ENCODE results near the gene MALAT1. TPM values are rescaled to one million over a fixed set of nuclear protein-coding genes. Genes with fewer than 3 reads are reported as not detected.
"Not testable (repeated sequence)": the region's sequence is repeated elsewhere in the genome, so short reads cannot be mapped to it uniquely, and the experiment has no call there.

Gene MALAT1
- total RNA-seq (1,000 to 10,000 TPM; 1,047 to 9,662 (median 6,606) TPM), polyA plus RNA-seq (1,000 to 10,000 TPM; 1,168 to 4,497 TPM)
- long read RNA-seq, donor 1, full-length matches to known transcripts: 1,696 of 1,699 reads
- long read RNA-seq, donor 1, partial matches to known transcripts: 0 of 1,699 reads
- long read RNA-seq, donor 1, other reads (novel, unspliced or antisense): 3 of 1,699 reads
- long read RNA-seq, donor 2, full-length matches to known transcripts: 1,954 of 1,962 reads
- long read RNA-seq, donor 2, partial matches to known transcripts: 0 of 1,962 reads
- long read RNA-seq, donor 2, other reads (novel, unspliced or antisense): 8 of 1,962 reads
- long read RNA-seq, donor 3, full-length matches to known transcripts: 2,063 of 2,063 reads
- long read RNA-seq, donor 3, partial matches to known transcripts: 0 of 2,063 reads
- long read RNA-seq, donor 3, other reads (novel, unspliced or antisense): 0 of 2,063 reads

DNA sequence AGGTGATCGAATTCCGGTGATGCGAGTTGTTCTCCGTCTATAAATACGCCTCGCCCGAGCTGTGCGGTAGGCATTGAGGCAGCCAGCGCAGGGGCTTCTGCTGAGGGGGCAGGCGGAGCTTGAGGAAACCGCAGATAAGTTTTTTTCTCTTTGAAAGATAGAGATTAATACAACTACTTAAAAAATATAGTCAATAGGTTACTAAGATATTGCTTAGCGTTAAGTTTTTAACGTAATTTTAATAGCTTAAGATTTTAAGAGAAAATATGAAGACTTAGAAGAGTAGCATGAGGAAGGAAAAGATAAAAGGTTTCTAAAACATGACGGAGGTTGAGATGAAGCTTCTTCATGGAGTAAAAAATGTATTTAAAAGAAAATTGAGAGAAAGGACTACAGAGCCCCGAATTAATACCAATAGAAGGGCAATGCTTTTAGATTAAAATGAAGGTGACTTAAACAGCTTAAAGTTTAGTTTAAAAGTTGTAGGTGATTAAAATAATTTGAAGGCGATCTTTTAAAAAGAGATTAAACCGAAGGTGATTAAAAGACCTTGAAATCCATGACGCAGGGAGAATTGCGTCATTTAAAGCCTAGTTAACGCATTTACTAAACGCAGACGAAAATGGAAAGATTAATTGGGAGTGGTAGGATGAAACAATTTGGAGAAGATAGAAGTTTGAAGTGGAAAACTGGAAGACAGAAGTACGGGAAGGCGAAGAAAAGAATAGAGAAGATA, at the start of gene MALAT1:
Gene MALAT1 (plus strand): TSS at position 69 of the 736 bp plus-strand sequence.
- Histone ChIP-seq H3K9me3 (no peaks in the 10 kb centered on the region), H3K27me3 (no peaks in the 10 kb centered on the region), H3K4me1 (peaks cover 6 to 36% (median 29%) of the 10 kb centered on the region in 12 donors), H3K36me3 (peaks cover 9 to 41% (median 30%) of the 10 kb centered on the region in 9 donors), H3K27ac (peak within 1 kb of the TSS; percentile 90 to 100 (median 99)), H3K4me3 (peak within 1 kb of the TSS; percentile 70 to 90 (median 81))
- intact Hi-C loops (cut with DNase I): loop anchor here in 4 of 10 donors (2.0 to 5.0 kb wide), 3 partner anchors 20 to 77 kb away; partner anchors contain the start of gene NEAT1 (in 3 of the 4)
- peak; percentile 99 to 100 for TF ChIP-seq POLR2A (IDR thresholded peaks at IDR 0.05)
- TF ChIP-seq, protein P1, sequence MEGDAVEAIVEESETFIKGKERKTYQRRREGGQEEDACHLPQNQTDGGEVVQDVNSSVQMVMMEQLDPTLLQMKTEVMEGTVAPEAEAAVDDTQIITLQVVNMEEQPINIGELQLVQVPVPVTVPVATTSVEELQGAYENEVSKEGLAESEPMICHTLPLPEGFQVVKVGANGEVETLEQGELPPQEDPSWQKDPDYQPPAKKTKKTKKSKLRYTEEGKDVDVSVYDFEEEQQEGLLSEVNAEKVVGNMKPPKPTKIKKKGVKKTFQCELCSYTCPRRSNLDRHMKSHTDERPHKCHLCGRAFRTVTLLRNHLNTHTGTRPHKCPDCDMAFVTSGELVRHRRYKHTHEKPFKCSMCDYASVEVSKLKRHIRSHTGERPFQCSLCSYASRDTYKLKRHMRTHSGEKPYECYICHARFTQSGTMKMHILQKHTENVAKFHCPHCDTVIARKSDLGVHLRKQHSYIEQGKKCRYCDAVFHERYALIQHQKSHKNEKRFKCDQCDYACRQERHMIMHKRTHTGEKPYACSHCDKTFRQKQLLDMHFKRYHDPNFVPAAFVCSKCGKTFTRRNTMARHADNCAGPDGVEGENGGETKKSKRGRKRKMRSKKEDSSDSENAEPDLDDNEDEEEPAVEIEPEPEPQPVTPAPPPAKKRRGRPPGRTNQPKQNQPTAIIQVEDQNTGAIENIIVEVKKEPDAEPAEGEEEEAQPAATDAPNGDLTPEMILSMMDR (IDR thresholded peaks at IDR 0.05): no peak
- DNase-seq (peak; percentile 94 to 96 (median 95)), ATAC-seq (peak in 3 of 4 donors; percentile 9 to 16 (median 11))
- 0 to 1% (median 0%) methylated on average over 24 of the region's 24 CpGs for WGBS, 4 donors

DNA sequence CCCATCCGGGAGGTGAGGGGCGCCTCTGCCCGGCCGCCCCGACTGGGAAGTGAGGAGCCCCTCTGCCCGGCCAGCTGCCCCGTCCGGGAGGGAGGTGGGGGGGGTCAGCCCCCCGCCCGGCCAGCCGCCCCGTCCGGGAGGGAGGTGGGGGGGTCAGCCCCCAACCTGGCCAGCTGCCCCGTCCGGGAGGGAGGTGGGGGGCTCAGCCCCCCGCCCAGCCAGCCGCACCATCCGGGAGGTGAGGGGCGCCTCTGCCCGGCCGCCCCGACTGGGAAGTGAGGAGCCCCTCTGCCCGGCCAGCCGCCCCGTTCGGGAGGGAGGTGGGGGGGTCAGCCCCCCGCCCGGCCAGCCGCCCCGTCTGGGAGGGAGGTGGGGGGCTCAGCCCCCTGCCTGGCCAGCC, 47.5 kb upstream of the MALAT1 start:
- H3K27ac ChIP-seq; intact Hi-C loops (cut with DNase I); H3K9me3 ChIP-seq; DNase-seq; ATAC-seq; H3K4me3 ChIP-seq; H3K27me3 ChIP-seq; H3K36me3 ChIP-seq: not testable (repeated sequence)
- peaks cover 0 to 34% (median 14%) of the 10 kb centered on the region in 12 donors for H3K4me1 ChIP-seq
- WGBS, 4 donors: 93 to 96% methylated on average over 22 to 24 of the region's 30 CpGs; no CpG with 5 or more reads in 2 of the 4 donors

DNA sequence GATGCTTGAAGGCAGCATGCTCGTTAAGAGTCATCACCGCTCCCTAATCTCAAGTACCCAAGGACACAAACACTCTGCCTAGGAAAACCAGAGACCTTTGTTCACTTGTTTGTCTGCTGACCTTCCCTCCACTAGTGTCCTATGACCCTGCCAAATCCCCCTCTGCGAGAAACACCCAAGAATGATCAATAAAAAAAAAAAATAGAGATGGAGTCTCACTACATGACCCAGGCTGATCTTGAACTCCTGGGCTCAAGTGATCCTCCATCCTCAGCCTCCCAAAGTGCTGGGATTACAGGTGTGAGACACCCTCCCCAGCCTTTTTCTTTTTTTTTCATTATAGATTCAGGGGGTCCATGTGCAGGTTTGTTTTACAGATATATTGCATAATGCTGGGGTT, 46.6 kb upstream of the MALAT1 start:
- H3K9me3 ChIP-seq; ATAC-seq; intact Hi-C loops (cut with DNase I); H3K4me3 ChIP-seq; H3K36me3 ChIP-seq; H3K27me3 ChIP-seq; DNase-seq: not testable (repeated sequence)
- Histone ChIP-seq H3K4me1 (peaks cover 0 to 34% (median 15%) of the 10 kb centered on the region in 12 donors), H3K27ac (peak overlapping the region in 5 of 12 donors; percentile 20 to 92 (median 24))
- WGBS, 4 donors: 46 to 100% (median 57%) methylated on average over 1 to 3 of the region's 3 CpGs

DNA sequence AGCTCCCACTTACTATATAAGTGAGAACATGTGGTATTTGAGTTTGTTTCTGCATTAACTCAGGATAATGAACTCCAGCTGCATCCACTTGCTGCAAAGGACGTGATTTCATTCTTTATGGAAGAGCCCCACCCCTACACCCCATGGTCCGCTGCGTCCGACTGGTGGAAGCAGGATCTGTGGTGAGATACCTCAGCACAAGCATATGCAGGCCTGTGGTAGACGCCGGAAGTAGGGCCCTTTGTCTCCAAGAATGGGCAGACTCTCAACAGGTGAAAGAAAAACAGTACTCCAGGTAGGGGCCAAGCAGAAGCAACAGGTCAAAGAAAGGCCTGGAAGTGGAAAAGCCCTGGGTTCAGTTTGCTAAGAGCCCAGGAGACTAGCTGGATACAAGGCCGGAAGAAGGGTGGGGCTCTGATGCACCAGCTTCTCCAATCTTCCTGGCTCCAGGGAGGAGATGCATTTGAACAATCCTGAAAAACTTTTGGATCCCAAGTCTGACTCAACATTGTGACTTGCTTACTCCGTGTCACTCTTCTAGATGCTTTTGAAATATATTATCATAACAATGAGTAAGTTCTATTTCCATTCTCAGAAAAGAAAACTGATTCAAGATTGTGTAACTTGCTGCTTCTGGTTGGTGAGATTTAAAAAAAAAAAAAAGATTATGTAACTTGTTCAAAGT, 45.9 kb upstream of the MALAT1 start:
- WGBS, 4 donors: 46 to 60% (median 53%) methylated on average over 8 of the region's 8 CpGs
- TF ChIP-seq, protein P1 (IDR thresholded peaks at IDR 0.05): no peak
- no peak for TF ChIP-seq POLR2A (IDR thresholded peaks at IDR 0.05)
- no peak for DNase-seq

More for the DNA sequence above, 45.9 kb upstream of the MALAT1 start:
- no peaks in the 10 kb centered on the region for H3K36me3 ChIP-seq
- H3K27me3 ChIP-seq: no peaks in the 10 kb centered on the region
- no peaks in the 10 kb centered on the region for H3K9me3 ChIP-seq
- H3K4me1 ChIP-seq: peaks cover 0 to 34% (median 15%) of the 10 kb centered on the region in 12 donors
- ATAC-seq: no peak
- peak overlapping the region in 9 of 12 donors; percentile 1 to 92 (median 24) for H3K27ac ChIP-seq
- H3K4me3 ChIP-seq: no peak overlapping the region
- intact Hi-C loops (cut with DNase I): no loop called here

Data from heart left ventricle (tissue), 16 donors.